A549 treated with DMSO at 1 μM for 4 hours (cell line): Measurements from ENCODE around the gene HNRNPK. TPM values are rescaled to one million over a fixed set of nuclear protein-coding genes. Genes with fewer than 3 reads are reported as not detected.

ENCODE experiments used
- total RNA-seq: library from RNA; stranded (reverse); fragments of 200-300 nt; extraction: Qiagen RNA extraction; gene quantifications from 5 replicates; pipeline ENCODE4 v1.2.3, GENCODE V29; 2022; ENCODE audit warnings: low read depth

The HNRNPK gene
- total RNA-seq = 561 to 719 TPM (median 599 TPM) in 5 replicates

DNA sequence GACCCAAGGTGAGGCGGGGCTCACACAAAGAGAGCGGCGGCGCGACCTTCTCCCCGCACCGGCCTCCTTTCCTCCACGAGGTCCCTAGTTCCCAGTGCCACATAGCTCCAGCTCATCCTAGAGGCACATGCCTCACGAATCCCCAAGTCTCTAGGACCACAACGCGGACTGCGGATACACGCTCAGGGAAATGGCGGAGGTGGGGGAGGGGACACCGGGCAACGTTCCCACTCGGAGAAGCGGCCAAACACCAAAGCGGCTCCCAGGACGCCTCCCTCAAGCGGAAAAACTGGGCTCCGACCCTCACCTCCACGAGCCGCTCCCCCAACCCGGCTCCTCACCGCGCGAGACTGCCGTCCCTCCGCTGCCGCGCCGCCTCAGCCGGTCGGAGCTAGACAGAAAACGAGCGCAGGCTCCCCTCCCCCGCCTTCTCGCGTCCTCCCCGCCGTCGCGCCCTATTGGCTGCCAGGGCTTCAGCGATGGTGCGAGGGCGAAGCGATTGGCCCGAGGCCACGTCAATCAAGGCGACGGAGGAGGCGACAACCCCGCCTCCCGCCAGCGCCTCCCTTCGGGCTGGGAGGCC is at the start of gene HNRNPK:
Gene HNRNPK, minus strand, starts transcription at position 404 of the 583 bp plus-strand sequence. CDS start 1,963 bp downstream, outside the sequence.

DNA sequence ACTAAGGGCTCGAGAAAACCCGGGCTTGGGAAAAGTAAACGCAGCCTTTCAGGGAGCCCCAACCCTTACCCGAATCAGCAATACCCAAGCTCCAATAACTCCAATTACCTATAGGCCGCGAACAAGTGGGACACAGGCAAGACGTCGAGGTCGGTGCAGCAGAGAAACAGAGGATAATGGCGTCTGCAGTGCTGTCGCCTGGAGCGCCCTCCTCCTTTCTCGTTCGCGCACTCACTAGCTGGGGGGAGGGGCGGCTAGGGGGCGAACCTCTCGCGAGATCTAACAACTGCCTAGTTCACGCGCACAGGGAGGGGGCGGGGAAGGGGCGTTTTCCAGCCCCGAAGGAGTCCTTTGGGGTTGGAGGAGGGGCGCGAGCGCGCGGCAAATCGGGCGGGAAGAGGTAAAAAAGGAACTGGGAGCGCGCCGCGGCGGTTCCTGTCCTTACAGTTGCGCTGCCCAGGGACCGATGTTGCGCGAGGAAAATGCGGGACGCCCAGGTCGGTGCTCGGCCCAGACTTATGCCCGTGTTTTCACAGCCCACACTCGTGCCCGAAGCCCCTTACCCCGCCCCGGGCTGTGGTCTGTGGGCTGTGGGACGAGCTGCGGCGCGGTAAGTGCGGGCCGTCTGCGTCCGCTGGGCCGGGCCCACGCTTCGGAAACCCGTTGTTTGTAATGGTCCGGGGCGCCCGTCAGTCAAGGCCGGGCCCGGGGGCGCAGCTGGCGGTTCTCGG is 545 bp upstream of the HNRNPK start, which contains the start of gene RMI1:
Gene RMI1, plus strand, starts transcription at position 411 of the 731 bp plus-strand sequence. CDS start 20,182 bp downstream, outside the sequence.

DNA sequence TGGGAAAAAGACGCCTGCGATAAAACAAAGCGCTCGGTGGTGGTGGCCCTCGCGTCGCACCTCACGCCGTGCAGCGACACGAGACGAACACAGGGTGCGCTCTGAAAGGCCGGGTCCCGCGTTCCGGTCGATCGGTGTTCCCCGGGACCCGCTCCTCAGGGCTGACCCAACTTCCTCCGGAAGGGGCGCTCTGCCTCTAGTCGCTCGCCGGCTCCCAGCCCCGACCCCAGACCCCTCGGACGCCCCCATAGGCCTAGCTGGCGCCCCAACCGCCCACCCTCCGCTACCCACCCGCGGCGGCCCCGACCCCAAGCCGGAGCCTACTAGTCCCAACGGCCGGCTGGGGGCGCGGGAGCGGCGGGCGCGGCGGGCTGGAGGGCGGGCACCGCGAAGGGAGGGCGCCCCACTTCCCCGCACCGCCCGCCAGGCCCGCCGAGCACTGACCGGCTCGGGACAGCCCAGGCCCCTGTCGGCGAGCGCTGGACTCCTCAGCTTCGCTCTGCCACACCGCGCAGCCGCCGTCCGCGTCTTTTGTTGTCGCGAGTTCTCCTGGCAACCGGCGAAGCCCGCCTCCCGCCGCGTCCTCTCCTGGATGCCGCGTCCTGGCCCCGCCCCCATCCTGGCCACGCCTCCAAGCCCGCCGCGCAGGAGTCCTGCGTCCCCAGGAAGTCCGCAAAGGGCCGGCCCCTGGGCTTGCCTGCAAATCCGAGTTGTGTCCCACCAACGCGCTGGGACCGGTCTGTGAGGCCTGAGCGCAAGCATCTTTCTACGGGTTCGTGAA is 58.9 kb downstream of the HNRNPK start, which contains the start of gene KIF27:
Gene KIF27, minus strand, starts transcription at position 506 of the 781 bp plus-strand sequence. CDS start 5,841 bp downstream, outside the sequence.

Other genes with a start within 250 kb of the HNRNPK start
- gene GKAP1, start 162.4 kb downstream of the HNRNPK start, total RNA-seq = 3.8 to 7.0 TPM (median 5.5 TPM) in 5 replicates
- gene KIF27, start 58.8 kb downstream of the HNRNPK start, total RNA-seq = 1.1 to 1.8 TPM (median 1.4 TPM) in 5 replicates
- gene RMI1, start 590 bp upstream of the HNRNPK start, total RNA-seq = 10.5 to 15.2 TPM (median 12.5 TPM) in 5 replicates